ENCODE results near the gene AQP6.

DNA sequence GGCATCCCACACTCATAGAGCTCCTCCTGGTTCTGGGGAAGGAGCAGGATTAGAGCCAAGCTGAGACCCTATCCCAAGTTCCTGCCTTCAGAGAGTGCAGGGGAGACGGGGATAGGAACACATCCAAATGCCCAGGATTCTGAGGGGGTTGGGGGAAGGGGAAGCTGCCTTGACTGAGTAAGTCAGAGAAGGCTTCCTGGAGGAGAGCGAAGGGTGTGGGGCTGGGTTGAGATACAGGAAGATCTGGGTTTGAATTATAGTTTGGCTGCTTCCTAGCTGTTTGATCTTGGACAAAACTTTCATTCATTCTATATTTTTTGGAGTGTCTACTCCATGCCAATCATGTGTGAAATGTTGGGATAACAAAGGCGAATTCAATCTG, 30.2 kb upstream of the AQP6 start:
- TF ChIP-seq EZH2phosphoT487 (IDR thresholded peaks at IDR 0.05; ENCODE audit: insufficient read depth, low read depth), result no peak
- no peak for TF ChIP-seq EZH2 (IDR thresholded peaks at IDR 0.05; ENCODE audit: insufficient read depth, poor library complexity, severe bottlenecking)

Measured in GM23248 (cell line).